ENCODE results near the gene KMT5B.

- no peak for TF ChIP-seq CTCF (IDR thresholded peaks at IDR 0.05; ENCODE audit: low read depth, low read length)
- TF ChIP-seq MAX (IDR thresholded peaks at IDR 0.05; ENCODE audit: low read depth, low read length) = no peak
- TF ChIP-seq POLR2A (IDR thresholded peaks at IDR 0.05; ENCODE audit: extremely low read depth, insufficient read length) = no peak
These were observed 12.5 kb downstream of the KMT5B start for GRCh38 chr11:68200639-68201038.

All from NB4 (cell line).